CD4-positive, alpha-beta T cell treated with Interleukin-4 for 1 hour (primary cell): Measurements from ENCODE around the gene KIAA1755.

Experiments
- DNase-seq, 2 donors: peaks; one replicate each; pipeline ENCODE4 v3.0.0-alpha.2; 2020 to 2022

KIAA1755 gene

DNA sequence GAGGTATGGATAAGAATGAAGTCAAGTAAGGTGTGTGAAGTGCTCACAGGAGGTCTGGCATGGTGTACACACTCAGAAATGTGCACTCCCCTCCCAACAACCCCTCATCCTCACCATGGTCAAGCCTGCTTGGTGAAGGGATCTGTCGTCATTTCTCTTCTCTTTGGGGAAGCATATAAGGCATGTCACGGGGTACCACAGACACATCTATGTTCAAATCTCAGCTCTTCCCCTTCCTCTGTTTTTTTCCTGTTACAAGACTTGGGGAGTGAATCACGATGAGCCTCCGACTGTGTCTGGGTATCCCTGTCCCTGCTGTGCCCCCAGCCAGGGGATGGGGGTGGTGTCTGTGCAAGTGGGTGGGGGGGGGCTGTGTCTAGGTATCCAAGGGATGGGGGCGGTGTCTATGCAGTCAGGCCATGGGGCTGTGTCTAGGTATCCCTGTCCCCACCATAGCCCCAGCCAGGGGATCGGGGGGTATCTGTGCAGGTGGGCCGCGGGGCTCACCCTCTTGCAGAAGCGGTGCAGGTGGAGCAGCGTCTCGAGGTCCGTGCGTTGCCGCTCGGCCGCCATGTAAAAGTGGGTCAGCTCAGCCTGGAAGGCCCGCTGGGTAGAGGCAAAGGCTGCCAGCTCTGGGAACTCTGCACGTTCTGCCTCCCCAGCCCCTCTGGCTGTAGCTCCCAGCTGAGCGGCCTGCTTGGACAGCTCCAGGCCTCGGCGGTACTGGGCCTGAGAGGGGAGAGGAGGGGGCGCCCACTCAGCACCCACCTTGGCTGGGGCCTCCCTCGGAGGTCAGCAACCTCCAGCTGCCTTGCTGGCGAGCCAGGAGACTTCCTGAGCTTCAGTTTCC, 43.6 kb downstream of the KIAA1755 start:
- DNase-seq, result no peak

DNA sequence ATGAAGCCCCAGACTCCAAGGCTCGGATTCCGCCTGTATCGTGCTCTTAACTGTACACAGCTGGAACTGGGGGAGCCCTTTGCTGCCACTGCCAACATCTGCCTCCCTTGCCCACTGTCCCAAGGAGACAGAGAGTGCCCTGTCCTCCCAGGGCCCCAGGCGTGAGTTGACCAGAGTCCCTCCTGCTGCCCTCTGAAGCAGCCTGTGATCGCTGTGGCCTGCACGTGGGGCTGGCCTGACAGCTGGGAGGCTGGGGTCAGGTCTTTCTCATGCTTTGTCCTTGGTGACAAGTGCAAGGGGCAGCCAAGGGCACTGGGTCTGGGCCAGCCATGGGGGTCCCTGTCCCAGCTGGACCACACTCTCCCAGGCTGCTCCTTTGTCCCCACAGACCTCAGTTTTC, 44.3 kb downstream of the KIAA1755 start:
- no peak for DNase-seq

DNA sequence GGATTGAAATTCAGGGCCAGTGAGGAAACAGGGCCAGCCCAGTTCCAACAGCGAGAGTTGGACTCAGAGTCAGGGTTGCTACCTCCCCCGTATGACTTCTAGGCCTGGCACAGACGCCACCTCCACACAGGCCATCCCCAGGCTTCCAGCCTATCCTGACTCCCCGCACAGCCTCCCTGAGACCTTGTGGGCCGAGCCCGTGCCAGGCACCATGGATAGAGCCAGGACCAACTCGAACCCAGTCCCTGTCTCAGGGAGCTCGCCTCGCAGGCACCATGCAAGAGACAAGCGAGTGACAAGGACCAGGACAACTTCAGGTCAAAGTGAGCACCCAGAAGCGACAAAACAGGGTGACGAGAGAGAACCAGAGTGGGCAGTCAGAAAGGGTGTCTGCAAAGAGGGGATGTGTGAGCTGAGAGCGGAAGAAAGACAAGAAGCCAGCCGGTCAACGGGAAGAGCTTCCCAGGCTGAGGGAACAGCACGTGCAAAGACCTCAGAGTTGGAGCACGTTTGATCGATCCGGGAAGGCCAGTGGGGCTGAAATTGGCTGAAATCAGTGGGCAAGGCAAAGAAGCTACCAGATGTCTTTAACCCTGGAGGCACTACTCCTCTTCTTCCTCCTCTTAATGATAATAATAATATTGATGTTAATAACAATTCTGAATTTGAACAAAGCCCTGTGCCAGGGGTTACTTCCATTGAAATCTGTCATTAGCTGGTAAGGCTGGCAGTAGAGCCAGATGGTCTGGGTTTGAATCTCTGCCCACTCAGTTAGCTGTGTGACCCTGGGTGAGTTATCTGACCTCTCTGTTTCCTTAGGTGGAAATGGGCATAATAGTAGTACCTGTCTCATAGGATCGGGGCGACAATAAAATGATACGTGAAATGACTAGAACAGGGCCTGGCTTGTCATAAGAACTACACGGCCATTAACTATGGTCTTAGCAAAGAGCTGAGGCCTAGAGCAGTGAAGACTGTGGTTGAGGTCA, 45.0 kb downstream of the KIAA1755 start:
- no peak for DNase-seq

DNA sequence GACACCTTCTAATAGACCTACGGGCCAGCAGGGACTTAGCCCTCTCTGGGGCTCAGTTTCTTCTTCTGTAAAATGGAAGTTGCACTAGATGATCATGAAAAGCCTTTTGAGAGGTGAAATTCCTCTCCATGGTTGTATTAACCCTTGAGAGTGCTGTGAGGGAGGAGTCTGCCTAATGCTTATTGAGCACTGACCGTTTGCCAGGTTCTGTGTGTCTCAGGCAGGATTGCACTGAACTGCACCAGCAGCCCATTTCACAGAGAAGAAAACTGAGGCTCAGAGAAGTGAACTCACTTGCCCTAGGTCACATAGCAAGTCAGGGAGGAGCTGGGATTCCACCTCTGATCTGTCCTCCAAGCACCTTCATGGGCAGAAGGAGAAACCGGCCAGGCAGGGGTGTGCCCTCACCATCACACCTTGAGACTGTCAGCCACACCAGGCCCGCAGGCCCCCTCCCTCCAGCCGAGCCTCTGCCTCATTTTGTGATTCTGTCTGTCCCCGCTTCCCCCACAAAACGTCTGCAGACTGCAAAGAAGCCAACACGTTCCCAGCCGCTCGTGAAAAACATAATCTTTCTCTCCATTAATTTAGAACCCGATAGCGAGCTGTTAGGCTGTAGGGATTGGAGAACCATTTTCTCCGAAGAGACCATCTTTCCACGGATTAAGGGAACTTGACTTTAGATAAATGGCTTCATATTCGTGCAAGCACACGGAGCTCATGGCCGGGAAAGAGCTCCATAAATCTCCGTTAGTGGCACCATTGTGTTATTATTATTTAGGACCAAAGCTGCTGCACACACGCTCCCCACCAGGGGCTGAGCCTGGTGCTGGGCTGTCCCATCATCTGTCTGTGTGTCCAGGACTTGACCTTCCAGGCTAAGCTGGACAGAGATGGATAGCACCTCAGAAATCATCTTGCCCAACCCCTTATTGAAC, 46.0 kb downstream of the KIAA1755 start:
- DNase-seq, result no peak

DNA sequence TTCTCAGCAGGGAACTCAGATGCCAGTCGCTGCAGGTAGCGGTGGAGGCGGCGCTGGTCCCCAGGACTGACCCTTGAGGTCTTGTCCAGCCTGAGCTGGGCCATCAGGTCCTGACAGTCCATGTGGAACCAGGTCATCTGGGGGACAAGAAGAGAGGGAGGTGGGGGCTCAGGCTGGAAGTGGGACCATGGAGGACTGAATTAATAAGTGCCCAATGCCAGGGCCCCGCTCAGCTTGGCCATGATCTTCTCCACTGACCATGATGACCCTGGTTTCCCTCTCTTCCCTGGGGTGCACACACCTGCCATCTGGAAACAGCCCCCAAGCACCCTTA, 47.0 kb downstream of the KIAA1755 start:
- no peak for DNase-seq

DNA sequence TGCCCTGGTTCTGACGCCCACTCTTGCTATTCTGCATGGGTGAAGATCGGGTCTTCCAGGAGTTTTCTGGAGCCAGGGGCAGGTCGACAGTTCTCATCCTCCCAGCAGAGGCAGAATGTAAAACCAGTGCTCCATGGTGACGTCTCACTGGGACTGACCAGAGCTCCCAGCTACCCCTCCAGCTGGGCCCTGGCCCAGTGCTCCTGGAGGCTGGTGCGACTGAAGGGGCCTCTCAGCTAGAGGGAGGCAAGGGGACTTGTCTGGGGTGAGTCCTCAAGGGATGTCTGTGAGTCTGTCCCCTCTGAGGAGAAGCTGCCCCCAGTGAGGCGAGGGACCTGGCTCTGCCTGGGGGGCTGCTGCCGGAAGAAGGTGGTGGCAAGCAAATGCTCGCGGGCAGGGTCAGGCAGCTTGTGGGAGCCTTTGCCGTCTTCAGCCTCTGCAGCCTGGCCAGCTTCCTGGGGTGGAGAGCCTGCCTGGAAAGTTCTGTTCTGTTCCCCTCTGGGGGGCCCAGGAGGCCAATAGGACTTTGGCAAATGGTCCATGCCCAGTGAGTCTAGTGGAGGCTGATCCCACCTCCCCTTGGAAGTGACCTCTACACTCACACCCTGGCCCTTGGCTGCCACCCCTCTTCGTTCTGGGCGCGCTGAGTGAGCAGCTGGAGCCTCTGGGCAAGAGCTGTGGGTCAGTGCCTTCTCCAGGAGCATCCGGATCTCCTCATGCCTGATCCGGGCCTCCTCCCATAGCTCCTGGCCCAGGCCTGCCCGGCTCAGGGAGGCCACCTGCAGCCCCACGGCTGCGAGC, 47.5 kb downstream of the KIAA1755 start:
- no peak for DNase-seq

DNA sequence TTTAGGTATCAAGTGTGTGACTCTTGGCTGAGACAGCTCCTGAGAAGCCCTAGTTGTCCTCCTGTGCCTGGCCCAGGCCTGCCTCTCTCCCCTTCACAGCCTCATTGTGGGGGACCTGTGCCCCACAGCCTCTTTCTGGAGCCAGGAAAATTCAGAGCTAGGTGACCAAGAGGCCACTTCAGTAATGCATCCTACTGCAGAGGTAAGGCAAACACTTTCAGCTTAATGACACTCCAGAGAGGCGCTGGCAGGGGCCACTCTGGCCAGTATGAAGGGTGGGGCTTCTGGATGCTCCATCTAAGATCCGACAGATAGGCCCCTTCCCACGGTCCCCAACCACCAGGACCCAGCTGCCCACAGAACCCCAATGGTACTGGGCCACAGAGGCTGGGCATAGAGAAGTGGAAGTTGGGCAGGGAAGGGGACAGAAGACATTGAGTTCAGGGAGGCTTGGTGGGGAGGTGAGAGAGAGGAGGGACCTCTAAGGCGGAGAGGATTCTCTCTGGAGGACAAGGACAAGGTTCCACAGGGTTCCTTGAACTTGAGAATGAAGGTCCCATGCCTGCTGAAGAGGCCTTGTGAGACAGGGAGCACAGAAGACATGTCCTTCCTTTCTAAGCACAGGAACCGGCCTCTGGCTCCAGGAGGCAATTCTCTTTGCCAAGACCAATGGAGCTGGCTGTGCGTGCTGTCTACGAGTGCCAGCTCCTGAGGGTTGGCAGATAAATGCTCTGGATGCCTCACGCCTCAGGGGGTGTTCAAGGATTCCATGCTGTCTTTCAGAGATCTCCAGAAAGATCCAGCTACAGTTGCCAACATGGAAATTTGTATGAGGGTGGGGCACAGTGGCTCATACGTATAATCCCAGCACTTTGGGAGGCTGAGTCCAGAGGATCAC, 49.1 kb downstream of the KIAA1755 start:
- DNase-seq, result no peak

DNA sequence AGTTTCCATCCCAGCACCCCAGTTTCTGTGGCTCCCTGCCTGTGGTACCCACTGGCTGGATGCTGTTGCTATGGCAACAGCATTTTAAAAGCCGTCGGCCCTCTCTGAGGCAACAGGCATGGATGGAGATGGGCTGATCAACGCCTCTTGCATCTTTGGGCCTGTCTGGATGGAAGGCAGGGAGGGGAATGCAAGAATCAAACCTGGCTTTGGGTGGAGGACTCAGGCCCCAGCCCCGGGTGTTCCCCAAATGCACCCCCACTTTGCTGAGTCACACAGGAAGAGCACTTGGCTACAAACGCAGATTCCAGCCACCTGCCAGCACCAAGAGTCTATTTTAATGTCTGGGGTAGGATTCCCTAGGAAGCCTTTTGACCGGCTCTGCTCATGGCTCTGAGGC, 49.8 kb downstream of the KIAA1755 start:
- peak in 1 of 2 donors; percentile 36 for DNase-seq

DNA sequence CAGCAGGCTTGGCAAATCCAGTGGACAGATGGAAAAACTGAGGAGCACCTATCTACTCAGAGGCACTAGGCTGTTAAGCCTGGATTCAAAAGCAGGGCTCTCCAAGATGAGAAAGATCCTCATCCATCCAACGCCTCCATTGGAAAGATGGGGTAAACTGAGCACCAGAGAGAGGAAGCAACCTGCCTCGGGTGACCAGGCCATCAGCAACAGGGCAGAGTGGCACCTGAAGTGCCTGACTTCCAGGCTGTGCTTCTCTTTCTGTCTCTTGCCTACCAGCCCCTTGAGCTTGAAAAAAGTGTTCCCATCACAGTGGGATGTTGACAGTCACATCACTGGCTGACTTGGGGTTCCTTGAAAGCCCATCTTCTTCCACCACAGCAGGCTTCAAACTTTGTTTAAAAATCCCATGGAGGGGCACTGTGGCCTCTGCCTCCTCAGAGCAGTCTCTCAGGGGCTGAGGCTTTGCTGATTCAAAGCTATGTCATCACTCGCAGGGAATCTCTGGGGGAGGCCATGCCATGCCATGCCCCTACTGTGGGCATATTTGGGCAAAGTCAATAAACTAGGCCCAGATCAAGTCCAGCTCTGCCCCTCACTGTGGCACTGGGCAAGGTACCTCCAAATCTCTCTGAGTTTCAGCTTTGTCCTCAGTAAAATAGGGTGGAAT, 50.7 kb downstream of the KIAA1755 start:
- DNase-seq, result no peak

DNA sequence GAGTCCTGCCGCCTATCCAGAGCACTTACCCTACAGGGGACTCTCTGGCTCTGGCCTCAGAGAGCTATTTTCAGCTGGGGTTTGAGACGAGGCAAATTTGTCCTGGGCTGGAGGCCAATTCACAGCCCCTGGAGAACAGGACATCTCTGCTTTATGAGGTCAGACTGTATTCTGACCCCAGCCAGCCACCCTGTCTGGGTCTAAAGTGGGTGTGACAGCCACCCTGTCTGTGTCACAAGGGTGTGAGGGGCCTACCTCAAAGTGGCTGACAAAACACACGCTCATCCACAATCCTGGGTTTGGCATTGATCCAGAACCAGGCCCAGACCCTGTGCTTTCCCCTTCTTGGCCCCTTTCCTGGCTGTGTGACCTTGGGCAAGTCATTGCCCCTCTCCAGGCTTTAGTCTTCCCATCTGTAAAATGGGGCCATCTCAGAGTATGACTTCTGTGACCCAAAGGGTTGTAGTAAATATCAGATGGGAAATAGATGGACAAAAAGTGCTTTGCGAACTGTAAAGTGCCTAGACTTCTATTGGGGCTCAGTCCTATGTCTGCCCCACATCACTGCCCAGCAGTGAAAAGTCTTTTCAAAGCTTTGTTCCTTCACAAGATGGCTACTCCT, 51.4 kb downstream of the KIAA1755 start:
- DNase-seq, result no peak

DNA sequence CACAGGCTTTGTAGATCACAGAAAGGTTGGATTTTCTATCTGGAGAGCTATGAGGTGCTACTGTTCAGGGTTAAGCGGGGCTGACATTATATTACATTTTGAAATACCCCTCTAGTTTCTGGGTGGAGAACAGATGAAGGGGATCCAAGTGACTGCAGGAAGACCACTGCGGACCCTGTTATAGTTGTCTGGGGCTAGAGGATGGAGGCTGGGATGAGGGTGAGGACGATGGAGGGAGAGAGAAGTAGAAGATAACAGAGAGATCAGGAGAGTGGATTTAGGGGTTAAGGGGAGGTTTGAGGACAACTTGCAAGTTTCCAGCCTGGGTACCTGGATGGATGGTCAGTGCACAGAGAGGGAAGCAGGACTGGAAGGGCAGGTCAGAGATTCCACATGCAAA, 52.0 kb downstream of the KIAA1755 start:
- DNase-seq, result no peak

DNA sequence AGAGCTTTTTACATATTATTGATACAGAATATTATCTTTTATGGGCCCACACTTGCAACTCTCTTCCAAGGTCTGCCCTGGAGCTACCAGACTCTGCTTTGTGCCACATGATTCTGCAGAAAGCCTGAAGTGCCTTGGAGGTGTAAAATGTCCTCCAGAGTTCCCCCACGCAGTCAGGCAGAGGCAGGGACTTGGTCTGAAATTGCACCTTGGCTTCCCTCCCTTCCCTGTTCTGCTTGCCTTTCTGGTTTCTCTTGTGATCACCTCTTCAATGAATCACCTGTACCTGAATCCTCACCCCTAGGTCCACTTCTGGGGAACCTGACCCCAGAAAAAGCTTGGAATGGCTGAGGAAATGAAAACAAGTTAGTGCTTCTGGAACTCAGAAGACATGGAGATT, 52.4 kb downstream of the KIAA1755 start:
- no peak for DNase-seq

DNA sequence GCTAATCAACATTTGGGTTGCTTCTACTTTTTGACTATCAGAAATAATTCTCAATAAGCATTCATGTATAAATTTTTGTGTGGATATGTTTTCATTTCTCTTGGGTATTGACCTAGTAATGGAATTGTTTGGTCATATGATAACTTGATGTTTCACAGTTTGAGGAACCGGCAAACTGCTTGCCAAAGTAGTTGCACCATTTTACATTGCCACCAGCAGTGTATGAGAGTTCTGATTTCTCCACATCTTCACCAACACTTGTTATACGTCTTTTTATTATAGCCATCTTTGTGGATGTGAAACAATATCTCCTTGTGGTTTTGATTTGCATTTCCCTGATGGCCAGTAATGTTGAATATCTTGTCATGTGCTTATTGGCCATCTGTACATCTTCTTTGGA, 52.9 kb downstream of the KIAA1755 start:
- DNase-seq, result no peak

DNA sequence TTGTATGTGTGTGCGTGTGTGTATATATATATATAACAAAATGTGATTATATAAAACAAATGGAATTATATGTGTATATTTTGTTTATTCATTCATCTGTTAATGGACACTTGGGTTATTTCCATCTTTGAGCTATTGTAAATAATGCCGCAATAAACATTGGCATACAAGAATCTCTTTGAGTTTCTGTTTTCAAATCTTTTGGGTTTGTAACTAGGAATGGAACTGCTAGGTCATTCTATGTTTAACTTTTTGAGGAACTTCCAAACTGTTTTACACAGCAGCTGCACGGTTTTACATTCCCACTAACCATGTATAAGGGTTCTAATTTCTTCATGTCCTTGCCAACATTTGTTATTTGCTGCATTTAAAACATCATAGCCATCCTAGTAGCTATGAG, 55.5 kb downstream of the KIAA1755 start:
- DNase-seq, result no peak

DNA sequence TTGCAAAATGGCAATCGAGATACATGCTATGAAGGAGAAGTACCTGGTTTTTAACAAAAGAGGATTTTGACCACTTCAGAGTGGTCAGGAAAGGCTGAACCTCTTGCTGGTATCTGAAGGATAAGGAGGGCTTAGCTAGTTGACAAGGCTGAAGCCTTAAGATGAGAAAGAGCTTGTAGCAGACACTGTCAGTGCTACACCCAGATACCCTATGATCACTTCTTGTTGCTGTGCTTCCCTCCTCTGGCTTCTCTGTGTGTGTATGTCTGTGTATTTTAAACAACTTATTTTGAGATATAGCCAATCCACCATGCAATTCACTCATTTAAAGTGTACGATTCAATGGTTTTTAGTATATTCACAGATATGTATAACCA, 56.6 kb downstream of the KIAA1755 start:
- DNase-seq, result no peak

DNA sequence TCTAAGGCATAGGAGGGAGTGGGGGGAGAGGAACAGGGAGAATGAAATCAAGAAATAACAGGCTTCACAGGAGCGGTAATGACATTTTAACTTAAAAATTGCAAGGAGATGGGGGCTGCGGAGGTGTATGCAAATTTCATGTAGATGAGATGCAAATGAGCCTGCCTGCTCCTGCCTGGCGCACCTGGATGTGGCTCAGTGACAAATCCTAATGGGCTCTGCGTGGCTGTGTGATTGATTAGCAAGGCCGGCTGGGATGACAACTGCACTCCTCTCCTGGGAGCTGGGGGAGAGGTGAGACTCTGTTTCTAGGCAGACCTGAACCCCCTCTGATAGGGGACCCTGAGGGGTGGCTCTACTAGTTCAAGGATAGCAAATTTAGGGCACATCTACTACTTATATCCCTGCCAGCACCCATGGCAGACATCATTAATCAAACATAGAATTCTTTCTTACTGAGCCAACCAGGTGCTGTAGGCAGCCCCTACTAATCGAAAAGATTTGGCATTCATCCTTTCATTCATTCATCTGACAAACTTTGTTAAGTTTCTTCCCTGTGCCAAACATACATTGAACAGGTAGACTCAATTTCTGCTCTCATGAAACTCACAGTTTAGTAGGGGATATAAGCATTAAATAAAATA, 57.1 kb downstream of the KIAA1755 start:
- no peak for DNase-seq

DNA sequence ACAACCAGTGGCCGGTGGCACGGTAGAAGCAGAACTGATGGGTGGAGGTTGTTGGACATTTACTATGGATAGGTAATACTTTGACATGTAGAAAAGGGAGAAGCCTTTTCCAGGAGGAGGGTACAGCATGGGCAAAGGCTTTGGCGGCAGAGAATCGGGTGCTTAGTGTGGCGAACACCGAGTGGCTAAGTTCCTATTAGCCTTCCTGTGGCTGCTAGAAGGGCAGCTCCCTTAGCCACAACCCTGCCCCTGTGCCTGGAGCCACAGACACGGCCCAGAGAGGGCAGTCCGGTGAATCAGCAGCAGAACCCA, 57.6 kb downstream of the KIAA1755 start:
- DNase-seq, result no peak

DNA sequence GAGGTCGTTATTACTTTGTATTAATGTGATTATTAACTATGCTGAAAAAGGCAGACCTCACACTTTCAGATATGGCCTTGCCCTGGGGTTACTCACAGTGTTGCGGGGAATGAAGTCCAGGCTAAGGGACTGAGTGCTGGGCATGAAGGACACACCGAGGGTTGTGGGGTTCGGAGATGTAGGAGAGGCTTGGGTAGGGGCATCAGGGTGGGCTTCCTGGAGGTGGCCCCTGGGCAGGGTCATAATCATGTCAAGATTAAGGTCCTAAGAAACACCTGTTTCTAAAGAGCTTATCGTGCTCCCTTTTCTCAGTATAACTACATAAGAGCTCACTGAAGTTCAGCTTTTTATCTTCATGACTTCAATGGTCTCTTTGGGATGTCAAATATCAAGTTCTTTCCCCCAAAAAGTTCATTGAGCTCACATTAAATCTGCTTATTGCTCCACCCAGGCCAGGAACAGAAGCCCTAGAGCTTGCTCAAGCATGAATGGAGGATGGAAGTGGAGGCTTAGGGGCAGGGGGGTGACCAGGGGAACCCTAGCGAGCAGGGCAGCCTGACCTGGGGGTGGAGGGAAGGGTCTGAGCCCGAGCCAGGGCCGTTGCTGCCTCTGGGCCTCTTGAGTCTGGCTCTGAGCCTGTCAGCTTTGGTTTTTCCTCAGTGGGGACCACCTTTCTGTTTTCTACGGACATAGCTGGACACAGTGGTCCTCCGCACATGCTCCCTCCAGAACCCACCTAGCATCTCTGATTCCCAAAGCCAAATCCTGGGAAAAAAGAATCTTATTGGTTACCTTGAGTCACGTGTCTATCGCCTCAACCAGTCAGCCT, 58.2 kb downstream of the KIAA1755 start:
- no peak for DNase-seq

DNA sequence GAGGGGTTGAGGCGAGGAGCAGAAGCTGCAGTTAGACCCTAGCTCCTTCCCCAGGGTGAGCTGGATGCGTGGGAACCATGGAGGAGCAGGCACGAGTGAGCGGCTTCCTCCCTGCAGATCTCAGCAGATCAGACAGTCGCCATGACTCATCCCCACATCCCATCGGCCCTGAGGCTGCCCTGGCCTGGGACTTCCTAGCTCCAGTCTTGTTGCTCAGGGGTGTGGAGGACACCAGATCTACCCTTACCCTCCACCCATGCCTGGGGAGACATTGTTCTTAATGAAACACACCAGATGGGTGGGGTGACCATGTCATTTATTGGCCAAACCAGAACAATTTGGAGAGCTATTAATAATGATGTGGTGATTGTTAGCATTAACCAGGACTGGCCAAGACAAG, 59.2 kb downstream of the KIAA1755 start:
- peak in 1 of 2 donors; percentile 62 for DNase-seq
